Measurements from ENCODE around the gene THNSL1.

GRCh38 chr10:24983946-24984345 is 32.5 kb upstream of the THNSL1 start:
- no peak for TF ChIP-seq CTCF (conservative IDR thresholded peaks at IDR 0.05; ENCODE audit: low read length)
- no peak for TF ChIP-seq EZH2phosphoT487 (IDR thresholded peaks at IDR 0.05; ENCODE audit: borderline replicate concordance, low read depth, low read length)

All from OCI-LY7 (cell line).